Measurements from ENCODE around the gene TRAF1. TPM values are rescaled to one million over a fixed set of nuclear protein-coding genes. Genes with fewer than 3 reads are reported as not detected.

TRAF1 gene
- total and polyA plus RNA-seq, 2 donors (not counting 1 experiment from before 2014, with no cell fraction given) = 12.2 to 19.5 TPM

DNA sequence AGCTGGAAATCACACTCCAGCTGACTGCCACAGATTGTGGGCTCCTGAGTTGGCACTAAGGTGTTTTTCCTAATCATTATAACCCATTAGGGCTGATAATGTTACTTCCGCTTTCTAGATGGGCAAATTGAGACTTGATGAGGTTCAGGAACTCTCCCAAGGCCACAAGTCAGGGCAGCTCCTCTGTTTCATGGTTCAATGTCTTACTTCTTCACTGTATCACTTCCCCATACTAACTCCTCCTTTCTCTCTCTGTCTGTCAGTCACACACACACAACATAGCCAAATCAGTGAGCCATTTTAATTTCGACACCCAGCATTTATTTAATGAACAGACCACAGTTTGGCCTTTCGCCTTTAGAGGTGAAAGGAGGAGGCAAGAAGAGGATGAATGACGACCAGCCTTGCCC is 17.8 kb upstream of the TRAF1 start:
- Mint-ChIP-seq H3K4me1 (peaks cover 17% of the 10 kb centered on the region), H3K9me3 (ENCODE audit: insufficient read depth) (peaks cover 3% of the 10 kb centered on the region), H3K27me3 (no peaks in the 10 kb centered on the region), H3K4me3 (peak overlapping the region; percentile 4), H3K27ac (peak overlapping the region; percentile 69)
- ChIA-PET CTCF (interaction anchor here (0.6 to 2.3 kb wide), 6 partner anchors 9 to 173 kb away, joined by 3 to 7 read pairs (median 3); no protein-coding TSS in a partner anchor), POLR2A (interaction anchor here (0.9 kb wide), 1 partner anchor 151 kb away, joined by 3 read pairs; the partner anchor contains the start of gene FBXW2)
- peaks cover 0 to 8% (median 3%) of the 10 kb centered on the region in 3 donors for H3K9me3 ChIP-seq (ENCODE audit: control extremely low read depth in 1 of 3, control insufficient read depth in 2 of 3, insufficient read depth in 1 of 3, low read length in 2 of 3)
- H3K79me2 ChIP-seq (ENCODE audit: control insufficient read depth, insufficient read depth, low read length) = no peaks in the 10 kb centered on the region
- H4K20me1 ChIP-seq (ENCODE audit: control insufficient read depth, insufficient read depth, low read length, poor library complexity, severe bottlenecking) = no peaks in the 10 kb centered on the region
- intact Hi-C loops (cut with micrococcal nuclease) = loop anchor here (1.0 kb wide), 2 partner anchors 8 to 13 kb away; no protein-coding TSS in a partner anchor
- peak overlapping the region; percentile 36 for H3K4me2 ChIP-seq (replicated peaks; ENCODE audit: low read depth, low read length, poor library complexity, severe bottlenecking)
- no peak overlapping the region for H3K4me3 ChIP-seq (ENCODE audit: control extremely low read depth in 1 of 5, extremely low read depth in 1 of 5, insufficient read depth in 1 of 5, low read depth in 2 of 5, low read length in 4 of 5)
- no peak overlapping the region for H3K9ac ChIP-seq (ENCODE audit: low read length)
- no peak overlapping the region for H2AFZ ChIP-seq (ENCODE audit: insufficient read depth, low read depth, low read length, poor library complexity, severe bottlenecking)
- H3K4me1 ChIP-seq (ENCODE audit: control insufficient read depth in 2 of 2, insufficient read depth in 2 of 2, low read length in 2 of 2) = peaks cover 14 to 22% of the 10 kb centered on the region in 2 donors
- H3K27me3 ChIP-seq (replicated peaks in 1 of 4; ENCODE audit: control extremely low read depth in 1 of 4, control insufficient read depth in 3 of 4, insufficient read depth in 4 of 4, low read length in 3 of 4) = no peaks in the 10 kb centered on the region
- H3K27ac ChIP-seq (ENCODE audit: low read length in 2 of 2) = peak overlapping the region; percentile 50 to 65
- peak; percentile 99 for ATAC-seq (ENCODE audit: low read depth)
- H3K36me3 ChIP-seq (replicated peaks in 1 of 2; ENCODE audit: control extremely low read depth in 1 of 2, control insufficient read depth in 1 of 2, extremely low read depth in 1 of 2, insufficient read depth in 2 of 2, low read length in 1 of 2) = no peaks in the 10 kb centered on the region
- TF ChIP-seq EZH2 (IDR thresholded peaks at IDR 0.05; ENCODE audit: borderline replicate concordance, insufficient read depth, low read depth, low read length, poor library complexity, severe bottlenecking) = no peak
- TF ChIP-seq, protein P1, sequence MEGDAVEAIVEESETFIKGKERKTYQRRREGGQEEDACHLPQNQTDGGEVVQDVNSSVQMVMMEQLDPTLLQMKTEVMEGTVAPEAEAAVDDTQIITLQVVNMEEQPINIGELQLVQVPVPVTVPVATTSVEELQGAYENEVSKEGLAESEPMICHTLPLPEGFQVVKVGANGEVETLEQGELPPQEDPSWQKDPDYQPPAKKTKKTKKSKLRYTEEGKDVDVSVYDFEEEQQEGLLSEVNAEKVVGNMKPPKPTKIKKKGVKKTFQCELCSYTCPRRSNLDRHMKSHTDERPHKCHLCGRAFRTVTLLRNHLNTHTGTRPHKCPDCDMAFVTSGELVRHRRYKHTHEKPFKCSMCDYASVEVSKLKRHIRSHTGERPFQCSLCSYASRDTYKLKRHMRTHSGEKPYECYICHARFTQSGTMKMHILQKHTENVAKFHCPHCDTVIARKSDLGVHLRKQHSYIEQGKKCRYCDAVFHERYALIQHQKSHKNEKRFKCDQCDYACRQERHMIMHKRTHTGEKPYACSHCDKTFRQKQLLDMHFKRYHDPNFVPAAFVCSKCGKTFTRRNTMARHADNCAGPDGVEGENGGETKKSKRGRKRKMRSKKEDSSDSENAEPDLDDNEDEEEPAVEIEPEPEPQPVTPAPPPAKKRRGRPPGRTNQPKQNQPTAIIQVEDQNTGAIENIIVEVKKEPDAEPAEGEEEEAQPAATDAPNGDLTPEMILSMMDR (IDR thresholded peaks at IDR 0.05) = no peak
- 25% methylated on average over 1 of the region's 4 CpGs for WGBS (ENCODE audit: insufficient coverage)
- peak; percentile 86 for DNase-seq

DNA sequence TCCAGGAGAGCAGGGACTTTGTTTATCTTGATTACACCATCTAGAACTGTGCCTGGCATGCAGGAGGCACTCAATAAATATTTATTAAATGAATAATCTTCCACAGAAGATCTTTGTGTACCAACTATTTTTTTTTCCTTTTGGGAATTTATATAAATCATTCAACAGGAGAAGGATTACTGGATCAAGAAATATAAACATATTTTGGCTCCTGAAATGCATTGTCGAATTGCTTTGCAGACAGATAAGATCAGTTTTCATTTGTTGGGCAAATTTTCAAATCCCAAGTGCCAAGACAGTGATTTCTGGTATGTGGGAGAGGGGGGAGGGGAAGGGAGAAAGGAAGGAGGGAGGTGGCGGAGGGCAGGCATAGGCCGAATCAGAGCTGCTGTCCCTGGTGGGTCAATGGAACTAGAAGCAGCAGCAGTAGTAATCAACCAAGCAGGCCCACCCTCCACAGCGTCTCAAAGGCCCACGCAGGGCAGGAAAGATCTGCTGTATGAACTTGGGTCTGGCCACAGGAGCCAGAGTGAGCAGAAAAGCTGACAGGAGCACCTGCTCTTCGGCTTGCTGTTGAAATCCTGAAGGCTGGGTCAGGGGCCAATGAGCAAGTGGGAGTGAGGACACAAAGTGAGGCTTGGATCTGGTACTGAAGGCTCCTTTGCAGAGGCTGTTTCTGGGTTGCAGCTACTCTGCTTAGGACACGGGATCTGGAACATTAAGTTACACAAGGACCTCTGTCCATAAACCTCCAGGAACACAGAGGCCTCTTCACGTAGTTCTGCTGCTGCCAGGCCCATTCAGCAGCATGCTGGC is 15.8 kb upstream of the TRAF1 start:
- TF ChIP-seq EZH2 (IDR thresholded peaks at IDR 0.05; ENCODE audit: borderline replicate concordance, insufficient read depth, low read depth, low read length, poor library complexity, severe bottlenecking) = no peak
- TF ChIP-seq, protein P1 (IDR thresholded peaks at IDR 0.05) = no peak
- Histone ChIP-seq H3K9ac (ENCODE audit: low read length) (no peak overlapping the region), H3K27me3 (replicated peaks in 1 of 4; ENCODE audit: control extremely low read depth in 1 of 4, control insufficient read depth in 3 of 4, insufficient read depth in 4 of 4, low read length in 3 of 4) (no peaks in the 10 kb centered on the region), H2AFZ (ENCODE audit: insufficient read depth, low read depth, low read length, poor library complexity, severe bottlenecking) (no peak overlapping the region), H3K4me1 (ENCODE audit: control insufficient read depth in 2 of 2, insufficient read depth in 2 of 2, low read length in 2 of 2) (peaks cover 14 to 22% of the 10 kb centered on the region in 2 donors), H3K4me3 (ENCODE audit: control extremely low read depth in 1 of 5, extremely low read depth in 1 of 5, insufficient read depth in 1 of 5, low read depth in 2 of 5, low read length in 4 of 5) (no peak overlapping the region), H3K27ac (ENCODE audit: low read length in 2 of 2) (no peak overlapping the region), H3K9me3 (ENCODE audit: control extremely low read depth in 1 of 3, control insufficient read depth in 2 of 3, insufficient read depth in 1 of 3, low read length in 2 of 3) (peaks cover 0 to 8% (median 3%) of the 10 kb centered on the region in 3 donors), H3K4me2 (replicated peaks; ENCODE audit: low read depth, low read length, poor library complexity, severe bottlenecking) (no peak overlapping the region), H4K20me1 (ENCODE audit: control insufficient read depth, insufficient read depth, low read length, poor library complexity, severe bottlenecking) (no peaks in the 10 kb centered on the region), H3K79me2 (ENCODE audit: control insufficient read depth, insufficient read depth, low read length) (no peaks in the 10 kb centered on the region), H3K36me3 (replicated peaks in 1 of 2; ENCODE audit: control extremely low read depth in 1 of 2, control insufficient read depth in 1 of 2, extremely low read depth in 1 of 2, insufficient read depth in 2 of 2, low read length in 1 of 2) (no peaks in the 10 kb centered on the region)
- Mint-ChIP-seq H3K4me1 (peaks cover 20% of the 10 kb centered on the region), H3K27ac (no peak overlapping the region), H3K9me3 (ENCODE audit: insufficient read depth) (peaks cover 3% of the 10 kb centered on the region), H3K4me3 (no peak overlapping the region), H3K27me3 (no peaks in the 10 kb centered on the region)
- intact Hi-C loops (cut with micrococcal nuclease) = no loop called here
- 94% methylated on average over 5 of the region's 8 CpGs for WGBS (ENCODE audit: insufficient coverage)
- ChIA-PET POLR2A (interaction anchor here (1.5 kb wide), 1 partner anchor 10 kb away, joined by 3 read pairs; no protein-coding TSS in a partner anchor), CTCF (interaction anchor here (0.6 to 2.3 kb wide), 2 partner anchors 8 to 415 kb away, joined by 3 to 5 read pairs; no protein-coding TSS in a partner anchor)
- ATAC-seq (ENCODE audit: low read depth) (no peak), DNase-seq (no peak)

Measured in B cell (primary cell).